Aorta (tissue), 5 donors: ENCODE measurements around the gene ANTXRL. TPM values are rescaled to one million over a fixed set of nuclear protein-coding genes. Genes with fewer than 3 reads are reported as not detected.
A peak's percentile ranks its signal among the peaks of the same experiment; 100 is the strongest.
"Not testable (repeated sequence)": the region's sequence is repeated elsewhere in the genome, so short reads cannot be mapped to it uniquely, and the experiment has no call there.

ENCODE experiments used
- ATAC-seq: fragments of 200-7000 bp; cut with Tn5 transposase; one replicate; pipeline ENCODE4 v1.9.1; 2022; ENCODE audit warnings: moderate library complexity; ENCODE audit not compliant: low FRiP score
- DNase-seq, 2 donors: peaks; one replicate each; pipeline ENCODE4 v3.0.0-alpha.2; 2020
- H3K27ac ChIP-seq, 2 donors: one replicate each; pipeline ENCODE4 v1.5.1; 2013; ENCODE audit warnings: low read length in 2 of 2, mild to moderate bottlenecking in 2 of 2, moderate library complexity in 2 of 2, control low read depth in 1 of 2, inconsistent platforms in 1 of 2, low read depth in 1 of 2
- H3K27me3 ChIP-seq, 2 donors: one replicate each; pipeline ENCODE4 v1.6.1; 2013; ENCODE audit warnings: control low read depth in 1 of 2, low read length in 1 of 2, mild to moderate bottlenecking in 1 of 2, moderate library complexity in 1 of 2; ENCODE audit not compliant: insufficient read depth in 2 of 2, control insufficient read depth in 1 of 2
- H3K36me3 ChIP-seq, 2 donors: one replicate each; pipeline ENCODE4 v1.6.1; 2013; ENCODE audit warnings: control low read depth in 1 of 2, low read length in 1 of 2, mild to moderate bottlenecking in 1 of 2; ENCODE audit not compliant: insufficient read depth in 2 of 2, control insufficient read depth in 1 of 2
- H3K4me1 ChIP-seq, 2 donors: one replicate each; pipeline ENCODE4 v1.6.1; 2013; ENCODE audit warnings: low read length in 2 of 2, control low read depth in 1 of 2, mild to moderate bottlenecking in 1 of 2, moderate library complexity in 1 of 2; ENCODE audit not compliant: insufficient read depth in 2 of 2, control insufficient read depth in 1 of 2
- H3K4me3 ChIP-seq, 2 donors: one replicate each; pipeline ENCODE4 v1.5.1; 2013; ENCODE audit warnings: low read length in 2 of 2, control low read depth in 1 of 2, mild to moderate bottlenecking in 1 of 2
- H3K9me3 ChIP-seq: one replicate; pipeline ENCODE4 v1.6.1; 2013; ENCODE audit warnings: mild to moderate bottlenecking, low read length; ENCODE audit not compliant: control insufficient read depth
- WGBS, 2 donors: extraction: QIAGEN DNeasy Blood & Tissue Kit; methylation state at CpG; one replicate each; pipeline ENCODE4 v1.1.7; 2013; 5-methylcytosine and 5-hydroxymethylcytosine counted together
- intact Hi-C, 2 donors: fragments of 100-400 bp; cut with DNase I; formaldehyde crosslinking; loops; one replicate each; pipeline versions ENCODE4 v1.14.2 to v1.15.0; 2022
- polyA plus RNA-seq, 2 donors: library from polyadenylated mRNA; stranded (reverse); fragments of 200-250 nt; gene quantifications; one replicate each; pipeline ENCODE4 v1.2.3, GENCODE V29; 2013
- total RNA-seq, 2 donors: library from RNA; stranded (reverse); fragmentation: NEBNext Ultra II Directional; extraction: Animal tissue kit (Norgen Biotek cat#: 25700); gene quantifications; one replicate each; pipeline ENCODE4 v1.2.1, GENCODE V29; 2021
- donor health status: healthy with polysubstance abuse.
- donor health status: Bipolar disorder and iron deficiency.
- donor health status: DM: no; HTN: no; CAD: no.
- donor health status: DM: no; HTN: no; CAD: no.
- donor health status: DM: yes; HTN: yes; CAD: no.

Gene ANTXRL
- total and polyA plus RNA-seq, 4 donors = 0.60 TPM; not detected in 3

DNA sequence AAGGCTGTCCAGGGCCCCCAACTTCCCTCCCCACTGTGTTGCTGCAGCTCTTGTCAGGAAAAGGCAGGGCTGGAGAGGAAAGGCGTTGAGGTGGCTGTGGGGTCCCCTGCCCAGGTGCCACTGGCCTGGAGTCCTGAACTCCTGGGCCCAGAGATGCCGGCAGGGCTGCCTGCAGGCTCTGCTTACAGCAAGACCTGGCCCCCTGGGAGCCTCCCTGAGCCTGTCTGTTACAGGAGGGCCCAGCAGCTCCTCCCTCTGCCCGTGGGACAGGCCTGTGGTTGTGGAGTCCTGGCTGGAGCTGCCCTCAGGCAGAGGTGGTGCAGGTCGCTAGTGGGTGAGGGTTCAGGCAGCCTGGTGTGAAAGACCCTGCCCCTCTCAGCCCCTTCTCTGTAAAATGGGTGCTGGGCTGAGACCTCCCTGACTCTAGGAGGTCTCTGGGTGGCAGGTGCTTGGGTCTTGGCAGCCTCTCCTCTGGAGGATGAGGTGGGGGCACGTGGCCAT is 9.9 kb downstream of the ANTXRL start:
- Histone ChIP-seq H3K36me3 (no peaks in the 10 kb centered on the region), H3K9me3 (no peaks in the 10 kb centered on the region), H3K27ac (no peak overlapping the region), H3K4me1 (no peaks in the 10 kb centered on the region), H3K27me3 (no peaks in the 10 kb centered on the region), H3K4me3 (no peak overlapping the region)
- intact Hi-C loops = no loop called here
- no peak for DNase-seq
- no peak for ATAC-seq
- WGBS, 2 donors = 74 to 86% methylated on average over 5 of the region's 5 CpGs

DNA sequence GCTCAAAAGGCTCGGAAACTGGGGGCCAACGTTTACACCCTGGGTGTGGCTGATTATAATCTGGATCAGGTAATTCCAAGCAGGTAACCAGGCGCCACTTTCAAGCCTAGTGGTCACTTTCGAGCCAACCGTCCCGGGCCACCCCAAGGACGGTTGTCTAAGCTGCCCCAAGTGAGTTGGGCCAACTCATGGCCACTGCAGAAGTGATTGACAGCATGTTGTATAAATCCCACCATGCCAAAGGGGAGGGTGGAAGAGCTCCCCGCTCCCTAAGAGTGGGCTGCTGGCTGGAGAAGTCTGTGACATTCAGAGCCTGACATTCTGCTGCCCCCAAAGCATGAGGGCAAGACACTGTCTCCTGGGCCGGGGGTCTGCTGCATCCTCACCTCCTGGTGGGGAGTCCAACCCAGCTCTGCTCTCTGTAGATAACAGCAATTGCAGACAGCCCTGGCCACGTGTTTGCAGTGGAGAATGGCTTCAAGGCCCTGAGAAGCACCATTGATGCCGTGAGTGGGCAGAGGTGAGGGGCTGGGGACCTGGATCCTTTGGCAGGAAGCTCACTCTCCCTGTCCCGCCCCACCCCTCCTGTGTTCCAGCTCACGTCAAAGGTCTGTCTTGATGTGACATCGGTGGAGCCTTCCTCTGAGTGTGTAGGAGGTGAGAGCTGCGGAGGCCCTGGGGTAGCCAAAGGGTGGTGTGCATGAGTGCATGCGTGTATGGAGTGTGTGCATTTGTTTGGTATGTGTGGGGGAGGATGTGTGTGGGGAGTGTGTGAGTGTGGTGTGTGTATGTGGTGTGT is 10.8 kb downstream of the ANTXRL start:
- WGBS, 2 donors = 90 to 95% methylated on average over 15 to 16 of the region's 16 CpGs
- H3K27me3 ChIP-seq = no peaks in the 10 kb centered on the region
- no peak overlapping the region for H3K4me3 ChIP-seq
- H3K4me1 ChIP-seq = no peaks in the 10 kb centered on the region
- ATAC-seq (no peak), DNase-seq (peak in 1 of 2 donors; percentile 53)
- intact Hi-C loops = no loop called here
- no peaks in the 10 kb centered on the region for H3K36me3 ChIP-seq
- H3K9me3 ChIP-seq = no peaks in the 10 kb centered on the region
- H3K27ac ChIP-seq = no peak overlapping the region

DNA sequence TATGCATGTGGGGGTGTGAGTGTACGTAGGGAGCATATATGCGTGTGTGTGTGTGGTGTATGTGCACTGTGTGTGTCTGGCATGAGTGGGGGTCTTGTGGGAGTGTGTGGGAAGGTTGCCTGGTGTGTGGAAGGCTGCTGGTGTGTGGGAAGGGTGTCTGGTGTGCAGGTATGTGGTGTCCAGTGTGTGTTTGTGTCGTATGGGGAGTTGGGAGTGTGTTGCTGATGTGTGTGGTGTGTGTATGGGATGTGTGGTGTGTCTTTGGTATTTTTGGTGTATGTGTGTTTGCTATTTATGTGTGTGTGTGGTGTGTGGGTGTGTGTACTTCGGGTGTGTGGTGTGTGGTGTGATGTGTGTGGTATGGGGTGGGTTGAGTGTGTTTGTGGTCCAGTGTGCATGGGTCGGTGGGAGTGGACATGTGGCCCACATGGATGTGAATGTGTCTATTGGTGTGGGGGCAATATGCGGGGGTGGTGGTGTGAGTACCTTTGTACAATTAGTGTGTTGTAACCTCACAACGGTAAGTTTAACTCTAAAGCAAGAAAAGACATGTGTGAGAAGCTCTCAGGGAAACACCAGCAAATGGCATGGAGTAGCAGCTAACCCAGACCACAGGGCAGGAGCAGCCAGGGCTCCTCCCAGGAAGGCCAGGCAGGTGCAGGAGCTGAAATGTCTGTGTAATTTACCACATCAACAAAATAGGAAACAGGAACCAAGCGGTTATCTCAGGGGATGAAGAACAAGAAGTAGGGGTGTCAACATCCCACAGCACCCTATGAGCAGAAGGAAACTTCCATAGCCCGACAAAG is 11.9 kb downstream of the ANTXRL start:
- DNase-seq (no peak), ATAC-seq (no peak)
- Histone ChIP-seq H3K27me3 (no peaks in the 10 kb centered on the region), H3K36me3 (no peaks in the 10 kb centered on the region), H3K9me3 (no peaks in the 10 kb centered on the region), H3K4me1 (no peaks in the 10 kb centered on the region), H3K4me3 (no peak overlapping the region), H3K27ac (no peak overlapping the region)
- 83 to 91% methylated on average over 9 of the region's 9 CpGs for WGBS, 2 donors
- intact Hi-C loops = no loop called here

DNA sequence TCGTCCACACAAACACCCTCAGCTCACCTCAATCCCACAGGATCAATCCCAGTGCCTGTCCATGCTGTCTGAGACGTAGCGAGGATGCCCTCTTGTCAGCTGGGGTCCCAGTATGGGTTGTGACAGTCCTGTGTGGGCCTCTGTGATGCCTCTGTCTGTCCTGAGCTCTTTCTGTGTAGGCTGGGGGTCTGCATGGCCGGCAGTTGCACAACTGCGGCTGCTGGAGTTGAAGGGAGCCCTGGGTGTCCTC is 12.4 kb downstream of the ANTXRL start:
- Histone ChIP-seq H3K4me3 (no peak overlapping the region), H3K27ac (no peak overlapping the region), H3K36me3 (no peaks in the 10 kb centered on the region), H3K4me1 (no peaks in the 10 kb centered on the region), H3K27me3 (no peaks in the 10 kb centered on the region), H3K9me3 (no peaks in the 10 kb centered on the region)
- intact Hi-C loops = no loop called here
- no peak for ATAC-seq
- DNase-seq = no peak
- WGBS, 2 donors = 94 to 96% methylated on average over 5 of the region's 5 CpGs

DNA sequence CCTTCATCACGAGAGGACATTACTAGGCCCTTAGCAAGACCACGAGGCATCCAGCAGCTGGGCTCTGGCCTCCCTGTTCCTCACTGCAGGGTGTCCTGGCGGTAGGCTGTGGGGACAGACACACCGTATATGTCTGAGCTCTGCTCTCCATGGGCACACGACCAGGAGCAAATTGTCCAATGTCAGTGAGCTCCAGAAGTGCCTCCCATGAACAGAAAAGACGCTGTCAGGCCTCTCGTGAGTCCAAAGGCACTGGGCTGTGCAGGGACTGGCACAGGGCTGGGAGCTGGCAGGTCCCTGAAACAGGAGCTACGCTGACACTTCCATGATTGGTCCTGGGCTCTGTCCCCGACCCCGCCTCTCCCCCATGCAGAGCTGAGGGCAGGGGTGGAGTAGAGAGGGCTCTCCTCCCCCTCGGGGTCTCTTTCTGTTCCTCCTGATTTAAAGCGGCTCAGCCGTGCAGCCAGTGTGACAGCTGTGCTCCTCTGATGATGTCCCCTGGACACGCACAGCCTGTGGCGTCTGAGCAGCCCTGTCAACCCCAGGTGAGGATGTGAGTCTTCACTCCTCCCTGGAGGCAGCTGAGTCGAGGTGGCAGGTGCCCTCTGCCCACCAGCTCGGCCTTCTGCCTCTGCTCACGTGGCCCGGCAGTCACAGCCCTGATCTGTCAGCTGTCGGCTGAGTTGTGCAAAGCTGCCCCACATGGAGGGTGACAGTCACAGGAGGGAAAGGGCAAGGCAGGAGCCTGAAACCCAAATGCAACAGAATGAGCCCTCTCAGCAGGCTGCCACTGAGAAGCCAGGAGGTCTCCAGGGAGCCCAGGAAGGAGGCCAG is 13.0 kb downstream of the ANTXRL start:
- DNase-seq (peak in 1 of 2 donors; percentile 61), ATAC-seq (no peak)
- no peak overlapping the region for H3K4me3 ChIP-seq
- H3K27ac ChIP-seq = no peak overlapping the region
- H3K27me3 ChIP-seq = no peaks in the 10 kb centered on the region
- H3K9me3 ChIP-seq = no peaks in the 10 kb centered on the region
- H3K4me1 ChIP-seq = no peaks in the 10 kb centered on the region
- 78% methylated on average over 20 of the region's 20 CpGs for WGBS, 2 donors
- no peaks in the 10 kb centered on the region for H3K36me3 ChIP-seq
- intact Hi-C loops = no loop called here

DNA sequence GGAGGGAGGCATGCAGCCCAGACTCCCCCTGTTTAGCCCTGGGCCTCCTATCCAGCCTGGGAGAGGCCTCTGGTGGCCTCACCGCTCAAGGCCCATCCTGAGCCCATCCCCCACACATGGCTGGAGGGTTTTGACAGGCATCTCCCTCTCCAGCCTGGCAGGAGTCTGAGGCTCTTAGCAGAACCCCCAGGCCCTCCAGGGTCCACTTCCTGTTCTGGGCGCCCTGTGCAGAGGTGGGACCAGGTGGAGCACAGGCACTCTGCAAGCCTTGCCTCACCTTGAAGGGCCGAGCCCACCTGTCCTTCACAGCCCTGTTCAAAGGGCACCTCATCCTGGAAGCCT is 13.5 kb downstream of the ANTXRL start:
- intact Hi-C loops, H3K4me3 ChIP-seq, H3K9me3 ChIP-seq, H3K27me3 ChIP-seq, H3K27ac ChIP-seq, H3K36me3 ChIP-seq, ATAC-seq, H3K4me1 ChIP-seq: not testable (repeated sequence)
- peak in 1 of 2 donors; percentile 40 for DNase-seq
- WGBS, 2 donors = 53 to 92% methylated on average over 3 of the region's 3 CpGs

DNA sequence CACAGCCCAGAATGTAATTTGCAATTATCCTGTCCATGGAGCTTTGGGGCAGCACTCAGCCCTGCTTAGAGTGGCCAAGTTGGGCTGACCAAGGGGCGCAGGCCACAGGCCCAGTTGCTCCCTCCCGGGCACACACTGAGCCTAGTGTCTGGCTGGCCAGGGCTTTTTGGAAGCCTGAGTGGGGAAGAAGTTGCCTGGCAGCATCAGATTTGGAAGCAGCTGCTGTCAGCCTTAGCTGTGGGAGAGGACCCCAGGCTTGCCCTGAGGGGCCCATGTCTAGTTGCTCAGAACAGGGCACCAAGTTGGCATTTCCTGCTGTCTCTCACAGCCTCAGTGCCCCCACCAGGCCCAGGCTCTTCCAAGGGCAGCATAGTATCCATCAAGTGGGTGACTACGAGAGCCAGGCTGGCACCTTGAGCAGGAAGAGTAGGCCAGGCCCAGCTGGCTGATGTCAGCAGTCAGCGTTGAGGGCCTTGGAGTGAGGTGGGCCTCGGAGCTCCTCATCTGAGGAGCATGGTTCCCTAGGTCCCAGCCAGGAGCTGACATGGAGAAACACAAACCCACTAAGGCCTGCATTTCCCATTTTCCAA is 14.4 kb downstream of the ANTXRL start:
- H3K27me3 ChIP-seq = no peaks in the 10 kb centered on the region
- ATAC-seq = no peak
- intact Hi-C loops = no loop called here
- WGBS, 2 donors = 98 to 100% methylated on average over 5 of the region's 5 CpGs
- no peaks in the 10 kb centered on the region for H3K36me3 ChIP-seq
- H3K4me1 ChIP-seq = no peaks in the 10 kb centered on the region
- H3K4me3 ChIP-seq = no peak overlapping the region
- no peak for DNase-seq
- H3K27ac ChIP-seq = no peak overlapping the region
- H3K9me3 ChIP-seq = no peaks in the 10 kb centered on the region

DNA sequence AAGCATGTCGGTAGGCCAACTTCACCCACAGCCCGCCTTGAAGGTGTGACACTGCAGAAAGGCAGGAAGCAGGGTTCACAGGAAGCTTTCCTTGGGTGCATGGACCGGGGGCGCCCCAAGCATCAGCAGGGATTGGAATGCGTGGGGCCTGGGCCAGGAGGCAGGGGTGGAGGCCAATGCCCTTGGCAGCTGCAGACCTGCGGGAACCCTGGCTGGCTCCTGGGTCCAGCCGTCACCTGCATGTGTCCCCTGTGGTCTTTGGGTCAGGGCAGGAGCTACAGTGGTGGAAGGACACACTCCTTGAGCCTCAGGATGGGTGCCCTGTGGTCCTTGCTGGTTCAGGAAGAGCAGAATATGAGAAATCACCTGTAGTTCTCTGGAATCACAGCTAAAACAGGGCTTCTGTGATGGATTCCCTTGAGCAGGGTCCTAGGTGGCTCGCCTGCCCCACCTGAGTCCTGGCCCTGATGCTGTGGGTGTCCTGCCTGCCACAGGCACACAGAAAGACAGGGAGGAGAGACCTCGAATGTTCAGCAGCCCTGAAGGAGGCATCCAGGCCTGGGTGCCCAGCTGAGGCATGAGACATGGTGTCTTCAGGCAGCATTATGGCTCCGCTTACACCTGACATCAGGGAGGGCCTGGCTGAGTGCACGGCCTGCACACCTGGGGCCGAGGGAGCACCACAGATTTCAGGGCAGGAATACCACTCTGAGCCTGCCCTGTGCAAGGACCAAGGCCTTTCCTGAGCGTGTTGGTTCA is 15.1 kb downstream of the ANTXRL start:
- no peaks in the 10 kb centered on the region for H3K9me3 ChIP-seq
- intact Hi-C loops = no loop called here

More for the DNA sequence above, 15.1 kb downstream of the ANTXRL start:
- WGBS, 2 donors = 90 to 94% methylated on average over 13 of the region's 13 CpGs
- Histone ChIP-seq H3K4me1 (no peaks in the 10 kb centered on the region), H3K4me3 (no peak overlapping the region), H3K27ac (no peak overlapping the region), H3K36me3 (no peaks in the 10 kb centered on the region), H3K27me3 (no peaks in the 10 kb centered on the region)
- DNase-seq (peak in 1 of 2 donors; percentile 54), ATAC-seq (no peak)
